Upper lobe of left lung (tissue), 4 donors: ENCODE data around the gene ADAMTS12.

Experiments used
- POLR2A ChIP-seq, 4 donors: fragments of 450-650 bp; IDR thresholded peaks; one replicate each; pipeline ENCODE4 v1.5.1; 2016 to 2017; ENCODE audit warnings: antibody characterized with exemption in 4 of 4, mild to moderate bottlenecking in 2 of 4
- TF ChIP-seq, protein P1 (sequence below), 6 experiments: fragments of 450-650 bp in 4 of 6; fragments of 200-600 bp in 2 of 6; sonication (generic) in 2 of 6; IDR thresholded peaks; one replicate each; pipeline ENCODE4 v1.5.1; 2016 to 2019; ENCODE audit warnings: antibody characterized with exemption in 6 of 6

DNA sequence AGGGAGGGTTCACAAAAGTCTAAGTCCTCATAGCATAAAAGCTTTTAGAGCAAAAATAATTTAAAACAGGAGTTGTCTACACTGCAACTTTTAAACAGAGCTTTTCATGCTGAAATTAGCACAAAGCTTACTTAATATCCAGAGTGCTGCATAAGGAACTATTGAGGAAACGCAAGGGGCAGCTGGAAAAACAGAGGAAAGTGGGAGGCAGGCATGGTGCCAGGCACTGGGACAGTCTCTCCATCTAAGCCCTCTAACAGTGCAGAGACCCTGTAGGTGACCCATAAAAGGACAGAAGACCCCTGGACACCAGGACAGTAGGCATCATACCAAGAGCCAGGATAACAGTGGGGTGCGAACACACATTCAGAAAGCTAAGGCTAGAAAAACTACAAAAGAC lies 49.3 kb downstream of the ADAMTS12 start:
- TF ChIP-seq, protein P1, sequence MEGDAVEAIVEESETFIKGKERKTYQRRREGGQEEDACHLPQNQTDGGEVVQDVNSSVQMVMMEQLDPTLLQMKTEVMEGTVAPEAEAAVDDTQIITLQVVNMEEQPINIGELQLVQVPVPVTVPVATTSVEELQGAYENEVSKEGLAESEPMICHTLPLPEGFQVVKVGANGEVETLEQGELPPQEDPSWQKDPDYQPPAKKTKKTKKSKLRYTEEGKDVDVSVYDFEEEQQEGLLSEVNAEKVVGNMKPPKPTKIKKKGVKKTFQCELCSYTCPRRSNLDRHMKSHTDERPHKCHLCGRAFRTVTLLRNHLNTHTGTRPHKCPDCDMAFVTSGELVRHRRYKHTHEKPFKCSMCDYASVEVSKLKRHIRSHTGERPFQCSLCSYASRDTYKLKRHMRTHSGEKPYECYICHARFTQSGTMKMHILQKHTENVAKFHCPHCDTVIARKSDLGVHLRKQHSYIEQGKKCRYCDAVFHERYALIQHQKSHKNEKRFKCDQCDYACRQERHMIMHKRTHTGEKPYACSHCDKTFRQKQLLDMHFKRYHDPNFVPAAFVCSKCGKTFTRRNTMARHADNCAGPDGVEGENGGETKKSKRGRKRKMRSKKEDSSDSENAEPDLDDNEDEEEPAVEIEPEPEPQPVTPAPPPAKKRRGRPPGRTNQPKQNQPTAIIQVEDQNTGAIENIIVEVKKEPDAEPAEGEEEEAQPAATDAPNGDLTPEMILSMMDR (IDR thresholded peaks at IDR 0.05) = no peak
- no peak for TF ChIP-seq POLR2A (IDR thresholded peaks at IDR 0.05)
